ENCODE results near the gene MTG2. TPM values are rescaled to one million over a fixed set of nuclear protein-coding genes. Genes with fewer than 3 reads are reported as not detected.

The MTG2 gene
- total RNA-seq, 1 experiment from 2014 or later, result 33.9 TPM

DNA sequence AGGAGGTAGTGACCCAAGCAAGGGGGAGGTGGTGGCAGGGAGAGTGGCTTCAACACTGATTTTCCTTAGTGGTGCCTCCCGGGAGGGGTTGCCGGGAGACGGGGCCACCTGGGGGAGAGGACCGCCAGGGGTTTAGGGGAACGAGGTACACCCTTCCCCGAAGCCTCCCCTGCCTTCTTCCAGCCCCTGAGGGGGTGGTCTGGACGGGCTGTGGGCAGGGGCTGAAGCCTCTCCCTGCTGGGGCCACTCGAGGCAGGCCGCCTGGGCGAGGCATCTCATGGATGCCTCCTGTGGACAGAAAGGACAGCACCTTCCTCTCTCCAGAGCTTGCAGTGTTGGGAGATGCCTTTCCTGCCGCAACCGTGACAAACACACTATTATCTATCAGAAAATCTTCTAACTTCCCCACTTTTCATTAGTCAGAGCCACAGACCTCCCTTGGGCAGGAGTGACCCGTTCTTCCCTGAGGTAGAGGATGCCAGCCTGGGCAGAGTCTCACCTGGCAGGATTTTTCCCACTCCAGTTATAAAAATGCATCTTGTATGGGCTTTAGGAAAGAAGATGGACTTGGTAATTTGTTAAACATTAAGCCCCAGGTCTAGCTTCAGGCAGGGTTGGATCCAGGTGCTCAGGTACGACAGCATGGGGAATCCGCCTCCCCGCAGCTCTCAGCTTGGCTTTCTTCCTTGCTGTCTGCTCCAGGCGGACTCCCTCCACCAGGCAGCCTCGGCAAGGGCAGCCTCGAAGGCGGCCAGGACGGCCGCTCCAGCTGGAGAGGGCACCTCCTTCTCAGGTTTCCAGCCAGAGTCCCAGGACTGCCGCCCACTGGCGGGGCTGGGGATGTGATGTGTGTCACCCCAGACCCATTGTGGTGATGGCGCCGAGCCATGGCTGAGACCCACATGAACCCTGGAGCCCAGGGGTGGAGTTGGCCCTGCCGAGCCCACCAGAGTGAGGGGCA is 26.2 kb downstream of the MTG2 start:
- ATAC-seq, result peak; percentile 81
- no TSS peak for BruUV-seq (replicated peaks)

DNA sequence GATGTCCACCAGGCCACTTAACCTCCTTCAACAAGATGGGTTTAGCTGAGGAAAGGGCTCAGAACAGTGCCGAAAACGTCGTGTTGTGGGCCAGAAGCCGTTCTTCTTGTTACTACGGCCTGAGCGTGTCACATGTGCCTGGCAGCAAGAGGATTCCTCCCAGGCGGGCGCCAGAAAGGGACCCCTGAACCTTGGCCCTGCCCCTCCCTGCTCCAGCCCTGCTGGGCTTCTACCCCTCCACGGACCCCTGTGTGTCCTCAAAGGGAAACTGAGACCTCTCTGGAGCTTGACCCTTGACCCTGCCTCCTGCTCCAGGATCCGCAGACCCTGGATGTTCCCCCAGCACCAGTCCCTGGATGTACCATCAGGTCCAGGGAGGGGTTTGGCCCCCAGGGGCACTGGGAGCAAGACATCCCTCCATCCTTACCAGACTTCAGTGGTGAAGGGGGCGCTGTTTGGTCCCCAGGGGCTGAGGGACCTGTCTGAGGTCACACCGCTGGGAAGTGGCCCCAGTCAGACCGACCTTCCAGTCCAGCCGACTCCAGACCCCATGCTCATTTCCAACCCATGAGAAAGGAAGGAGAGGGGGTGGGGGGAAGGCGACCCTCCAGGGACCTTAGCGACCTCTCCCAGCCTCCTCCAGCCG is 27.1 kb downstream of the MTG2 start:
- no peak overlapping the region for H2AFZ ChIP-seq (ENCODE audit: low read length)
- TF ChIP-seq, protein P1, sequence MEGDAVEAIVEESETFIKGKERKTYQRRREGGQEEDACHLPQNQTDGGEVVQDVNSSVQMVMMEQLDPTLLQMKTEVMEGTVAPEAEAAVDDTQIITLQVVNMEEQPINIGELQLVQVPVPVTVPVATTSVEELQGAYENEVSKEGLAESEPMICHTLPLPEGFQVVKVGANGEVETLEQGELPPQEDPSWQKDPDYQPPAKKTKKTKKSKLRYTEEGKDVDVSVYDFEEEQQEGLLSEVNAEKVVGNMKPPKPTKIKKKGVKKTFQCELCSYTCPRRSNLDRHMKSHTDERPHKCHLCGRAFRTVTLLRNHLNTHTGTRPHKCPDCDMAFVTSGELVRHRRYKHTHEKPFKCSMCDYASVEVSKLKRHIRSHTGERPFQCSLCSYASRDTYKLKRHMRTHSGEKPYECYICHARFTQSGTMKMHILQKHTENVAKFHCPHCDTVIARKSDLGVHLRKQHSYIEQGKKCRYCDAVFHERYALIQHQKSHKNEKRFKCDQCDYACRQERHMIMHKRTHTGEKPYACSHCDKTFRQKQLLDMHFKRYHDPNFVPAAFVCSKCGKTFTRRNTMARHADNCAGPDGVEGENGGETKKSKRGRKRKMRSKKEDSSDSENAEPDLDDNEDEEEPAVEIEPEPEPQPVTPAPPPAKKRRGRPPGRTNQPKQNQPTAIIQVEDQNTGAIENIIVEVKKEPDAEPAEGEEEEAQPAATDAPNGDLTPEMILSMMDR (conservative IDR thresholded peaks at IDR 0.05; ENCODE audit: low read depth, low read length), result no peak
- TF ChIP-seq EZH2phosphoT487 (IDR thresholded peaks at IDR 0.05; ENCODE audit: borderline replicate concordance, low read length) (no peak), EZH2 (IDR thresholded peaks at IDR 0.05; ENCODE audit: low read length, unreplicated experiment) (no peak)
- H3K36me3 ChIP-seq (ENCODE audit: low read depth, low read length), result no peaks in the 10 kb centered on the region
- no peaks in the 10 kb centered on the region for H3K9me2 ChIP-seq (replicated peaks; ENCODE audit: low read length)
- no peak for DNase-seq
- H4K20me1 ChIP-seq (ENCODE audit: low read length), result peaks cover 5% of the 10 kb centered on the region; the same call in 1 of the 2 replicates
- H3K9me3 ChIP-seq (ENCODE audit: low read length), result no peaks in the 10 kb centered on the region
- no peaks in the 10 kb centered on the region for H3F3A ChIP-seq (ENCODE audit: low read length, unreplicated experiment)
- H3K79me2 ChIP-seq (ENCODE audit: low read length), result no peaks in the 10 kb centered on the region
- intact Hi-C loops (cut with micrococcal nuclease), result no loop called here
- ATAC-seq, result no peak
- peaks cover 13% of the 10 kb centered on the region for H3K4me1 ChIP-seq (ENCODE audit: insufficient read depth, low read length)
- POLR2A ChIA-PET (ENCODE audit: unreplicated experiment), result no interaction called here
- H3K9ac ChIP-seq (ENCODE audit: low read length), result no peak overlapping the region
- no peak overlapping the region for H3K4me3 ChIP-seq (ENCODE audit: low read length)
- H3K27ac ChIP-seq (ENCODE audit: low read length), result no peak overlapping the region
- BruUV-seq (replicated peaks), result no TSS peak
- peaks cover 11% of the 10 kb centered on the region for H3K27me3 ChIP-seq (ENCODE audit: low read length)
- peak overlapping the region; percentile 45; the same call in 1 of the 2 replicates for H3K4me2 ChIP-seq (ENCODE audit: low read length)
- CTCF ChIA-PET, result no interaction called here

More for the DNA sequence above, 26.2 kb downstream of the MTG2 start:
- TF ChIP-seq, protein P1 (conservative IDR thresholded peaks at IDR 0.05; ENCODE audit: low read depth, low read length), result peak; percentile 36; the same call in 1 of the 2 replicates
- no peak for TF ChIP-seq EZH2phosphoT487 (IDR thresholded peaks at IDR 0.05; ENCODE audit: borderline replicate concordance, low read length)
- H3K27me3 ChIP-seq (ENCODE audit: low read length), result 0 out of 2 replicates have a peak, but pooled peaks cover 2% of the 10 kb centered on the region
- ChIA-PET CTCF (no interaction called here), POLR2A (ENCODE audit: unreplicated experiment) (no interaction called here)
- no peaks in the 10 kb centered on the region for H3K9me2 ChIP-seq (replicated peaks; ENCODE audit: low read length)
- no peaks in the 10 kb centered on the region for H3K79me2 ChIP-seq (ENCODE audit: low read length)
- H3F3A ChIP-seq (ENCODE audit: low read length, unreplicated experiment), result no peaks in the 10 kb centered on the region
- H3K4me2 ChIP-seq (ENCODE audit: low read length), result peak overlapping the region; percentile 45
- intact Hi-C loops (cut with micrococcal nuclease), result no loop called here
- DNase-seq, result peak; percentile 79
- H2AFZ ChIP-seq (ENCODE audit: low read length), result no peak overlapping the region
- H3K27ac ChIP-seq (ENCODE audit: low read length), result peak overlapping the region; percentile 7; the same call in 1 of the 2 replicates
- no peaks in the 10 kb centered on the region for H3K36me3 ChIP-seq (ENCODE audit: low read depth, low read length)
- peaks cover 5% of the 10 kb centered on the region; the same call in 1 of the 2 replicates for H4K20me1 ChIP-seq (ENCODE audit: low read length)
- no peak overlapping the region for H3K9ac ChIP-seq (ENCODE audit: low read length)
- no peak overlapping the region for H3K4me3 ChIP-seq (ENCODE audit: low read length)
- no peaks in the 10 kb centered on the region for H3K9me3 ChIP-seq (ENCODE audit: low read length)
- peaks cover 13% of the 10 kb centered on the region for H3K4me1 ChIP-seq (ENCODE audit: insufficient read depth, low read length)

All from PC-3 (cell line).